Spleen (tissue), 3 donors: Measurements from ENCODE around the gene DCHS2.

Experiments used
- POLR2A ChIP-seq, 3 donors: fragments of 450-650 bp; IDR thresholded peaks; one replicate each; pipeline ENCODE4 v1.5.1; 2017; ENCODE audit warnings: antibody characterized with exemption in 3 of 3, mild to moderate bottlenecking in 1 of 3
- POLR2AphosphoS5 ChIP-seq, 3 donors: sonication (generic); formaldehyde crosslinking; IDR thresholded peaks; one replicate each; pipeline ENCODE4 v1.5.1; 2017; ENCODE audit warnings: antibody characterized with exemption in 3 of 3

- TF ChIP-seq POLR2AphosphoS5 (IDR thresholded peaks at IDR 0.05) = no peak
- no peak for TF ChIP-seq POLR2A (IDR thresholded peaks at IDR 0.05)
Observed at GRCh38 chr4:154485127-154485773, 6.3 kb downstream of the DCHS2 start.
